ENCODE results near the gene PDAP1. TPM values are rescaled to one million over a fixed set of nuclear protein-coding genes. Genes with fewer than 3 reads are reported as not detected.

Gene PDAP1
- polyA plus RNA-seq, 1 donor (not counting 4 experiments of a cell fraction or from before 2014, with no cell fraction given), result 99.1 TPM

DNA sequence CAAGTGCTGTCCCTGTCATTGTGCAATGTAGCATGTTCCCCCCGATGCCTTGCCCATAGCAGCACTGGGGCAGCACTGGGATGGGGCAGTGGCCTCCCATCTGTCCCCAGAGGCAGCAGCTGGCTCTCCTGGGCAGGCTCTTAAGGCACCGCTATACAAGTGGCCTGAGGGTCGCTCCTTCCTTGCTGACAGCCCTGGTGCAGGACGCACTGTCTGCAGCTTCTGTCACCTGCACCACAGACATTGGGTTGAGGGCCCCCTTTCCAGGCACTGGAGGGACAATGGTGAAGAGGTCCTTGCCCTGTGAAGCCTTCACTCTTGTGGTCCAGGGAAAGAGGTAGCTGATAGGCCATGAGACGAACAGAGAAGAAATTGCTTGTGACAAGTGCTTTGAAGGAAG is 40.9 kb upstream of the PDAP1 start:
- FAIRE-seq (no peak), DNase-seq (ENCODE audit: low read depth, low spot score) (no peak)
- Histone ChIP-seq H3K9ac (ENCODE audit: control insufficient read depth, extremely low read depth, insufficient read depth, low read length) (no peak overlapping the region), H4K20me1 (ENCODE audit: control insufficient read depth, extremely low read depth, insufficient read depth, low read length) (no peaks in the 10 kb centered on the region), H2AFZ (ENCODE audit: control insufficient read depth, low read length) (no peak overlapping the region), H3K9me3 (ENCODE audit: control insufficient read depth, low read depth, low read length) (no peaks in the 10 kb centered on the region), H3K27me3 (ENCODE audit: control insufficient read depth, extremely low read depth, insufficient read depth, low read length) (no peaks in the 10 kb centered on the region), H3K4me3 (ENCODE audit: control insufficient read depth in 2 of 3, extremely low read depth in 1 of 3, insufficient read depth in 2 of 3, low read depth in 1 of 3, low read length in 3 of 3) (no peak overlapping the region), H3K27ac (ENCODE audit: control insufficient read depth, insufficient read depth, low read length) (no peak overlapping the region), H3K36me3 (ENCODE audit: control insufficient read depth in 2 of 2, extremely low read depth in 1 of 2, insufficient read depth in 2 of 2, low read length in 2 of 2) (peaks cover 49 to 57% of the 10 kb centered on the region in 2 experiments), H3K4me1 (ENCODE audit: control insufficient read depth, extremely low read depth, insufficient read depth, low read length) (no peaks in the 10 kb centered on the region), H3K9me1 (ENCODE audit: control insufficient read depth, extremely low read depth, insufficient read depth, low read length) (no peaks in the 10 kb centered on the region), H3K79me2 (ENCODE audit: control insufficient read depth, insufficient read depth, low read length) (no peaks in the 10 kb centered on the region), H3K4me2 (ENCODE audit: control insufficient read depth, extremely low read depth, insufficient read depth, low read depth, low read length) (no peak overlapping the region)
- dilution Hi-C loops (cut with MboI; ENCODE audit: extremely low pct_ligation_motif_present, low sequenced_read_pairs), result no loop called here
- TF ChIP-seq, protein P1, sequence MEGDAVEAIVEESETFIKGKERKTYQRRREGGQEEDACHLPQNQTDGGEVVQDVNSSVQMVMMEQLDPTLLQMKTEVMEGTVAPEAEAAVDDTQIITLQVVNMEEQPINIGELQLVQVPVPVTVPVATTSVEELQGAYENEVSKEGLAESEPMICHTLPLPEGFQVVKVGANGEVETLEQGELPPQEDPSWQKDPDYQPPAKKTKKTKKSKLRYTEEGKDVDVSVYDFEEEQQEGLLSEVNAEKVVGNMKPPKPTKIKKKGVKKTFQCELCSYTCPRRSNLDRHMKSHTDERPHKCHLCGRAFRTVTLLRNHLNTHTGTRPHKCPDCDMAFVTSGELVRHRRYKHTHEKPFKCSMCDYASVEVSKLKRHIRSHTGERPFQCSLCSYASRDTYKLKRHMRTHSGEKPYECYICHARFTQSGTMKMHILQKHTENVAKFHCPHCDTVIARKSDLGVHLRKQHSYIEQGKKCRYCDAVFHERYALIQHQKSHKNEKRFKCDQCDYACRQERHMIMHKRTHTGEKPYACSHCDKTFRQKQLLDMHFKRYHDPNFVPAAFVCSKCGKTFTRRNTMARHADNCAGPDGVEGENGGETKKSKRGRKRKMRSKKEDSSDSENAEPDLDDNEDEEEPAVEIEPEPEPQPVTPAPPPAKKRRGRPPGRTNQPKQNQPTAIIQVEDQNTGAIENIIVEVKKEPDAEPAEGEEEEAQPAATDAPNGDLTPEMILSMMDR (optimal IDR thresholded peaks at IDR 0.05 in 1 of 3, IDR thresholded peaks at IDR 0.05 in 1 of 3, conservative IDR thresholded peaks at IDR 0.05 in 1 of 3; ENCODE audit: extremely low read depth in 1 of 3, insufficient read depth in 2 of 3, low read length in 3 of 3), result no peak
- no peak for TF ChIP-seq EZH2 (IDR thresholded peaks at IDR 0.05; ENCODE audit: low read length)

DNA sequence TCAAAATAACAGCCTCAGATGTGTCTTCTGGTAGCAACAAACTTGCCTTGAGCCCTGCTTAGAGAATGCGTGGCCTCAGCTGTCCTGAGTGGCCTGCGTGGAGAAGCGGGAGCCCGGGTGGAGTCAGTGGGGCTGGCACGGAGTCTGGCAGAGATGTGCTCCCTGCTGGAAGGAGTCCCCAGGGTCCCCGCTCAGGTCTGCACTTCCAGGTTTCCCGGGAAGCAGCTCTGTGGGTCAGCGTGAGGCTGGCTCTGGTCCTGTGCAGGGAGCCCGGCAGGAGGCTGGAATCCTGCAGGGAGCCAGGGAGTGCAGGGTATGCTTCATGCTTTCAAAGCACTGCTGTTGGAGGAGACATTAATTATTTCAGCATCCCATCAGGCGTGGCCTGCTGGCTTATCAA is 40.5 kb upstream of the PDAP1 start:
- no peak overlapping the region for H3K9ac ChIP-seq (ENCODE audit: control insufficient read depth, extremely low read depth, insufficient read depth, low read length)
- H3K36me3 ChIP-seq (ENCODE audit: control insufficient read depth in 2 of 2, extremely low read depth in 1 of 2, insufficient read depth in 2 of 2, low read length in 2 of 2), result peaks cover 50 to 54% of the 10 kb centered on the region in 2 experiments
- H3K27me3 ChIP-seq (ENCODE audit: control insufficient read depth, extremely low read depth, insufficient read depth, low read length), result no peaks in the 10 kb centered on the region
- H2AFZ ChIP-seq (ENCODE audit: control insufficient read depth, low read length), result no peak overlapping the region
- H4K20me1 ChIP-seq (ENCODE audit: control insufficient read depth, extremely low read depth, insufficient read depth, low read length), result no peaks in the 10 kb centered on the region
- DNase-seq (ENCODE audit: low read depth, low spot score) (no peak), FAIRE-seq (no peak)
- H3K79me2 ChIP-seq (ENCODE audit: control insufficient read depth, insufficient read depth, low read length), result no peaks in the 10 kb centered on the region
- H3K9me1 ChIP-seq (ENCODE audit: control insufficient read depth, extremely low read depth, insufficient read depth, low read length), result no peaks in the 10 kb centered on the region
- H3K4me1 ChIP-seq (ENCODE audit: control insufficient read depth, extremely low read depth, insufficient read depth, low read length), result no peaks in the 10 kb centered on the region
- H3K4me3 ChIP-seq (ENCODE audit: control insufficient read depth in 2 of 3, extremely low read depth in 1 of 3, insufficient read depth in 2 of 3, low read depth in 1 of 3, low read length in 3 of 3), result no peak overlapping the region
- no peaks in the 10 kb centered on the region for H3K9me3 ChIP-seq (ENCODE audit: control insufficient read depth, low read depth, low read length)
- dilution Hi-C loops (cut with MboI; ENCODE audit: extremely low pct_ligation_motif_present, low sequenced_read_pairs), result no loop called here
- no peak overlapping the region for H3K4me2 ChIP-seq (ENCODE audit: control insufficient read depth, extremely low read depth, insufficient read depth, low read depth, low read length)
- no peak overlapping the region for H3K27ac ChIP-seq (ENCODE audit: control insufficient read depth, insufficient read depth, low read length)
- TF ChIP-seq, protein P1 (optimal IDR thresholded peaks at IDR 0.05 in 1 of 3, IDR thresholded peaks at IDR 0.05 in 1 of 3, conservative IDR thresholded peaks at IDR 0.05 in 1 of 3; ENCODE audit: extremely low read depth in 1 of 3, insufficient read depth in 2 of 3, low read length in 3 of 3), result no peak
- no peak for TF ChIP-seq EZH2 (IDR thresholded peaks at IDR 0.05; ENCODE audit: low read length)
